ENCODE measurements around the gene ATP2A1.

GRCh38 chr16:28839899-28840298 is 38.4 kb upstream of the ATP2A1 start:
- no peak for TF ChIP-seq POLR2A (IDR thresholded peaks at IDR 0.05)
- no peak for TF ChIP-seq CTCF (IDR thresholded peaks at IDR 0.05)

Data from adrenal gland (tissue), 5 donors.